ENCODE measurements around the gene CAD.

Gene CAD

GRCh38 chr2:27184115-27184514 is 33.1 kb upstream of the CAD start:
- H2BK15ac ChIP-seq (replicated peaks; ENCODE audit: low read depth) = no peak overlapping the region
- H3K9ac ChIP-seq (ENCODE audit: low read length) = no peak overlapping the region
- no peak for DNase-seq
- H2BK120ac ChIP-seq (ENCODE audit: low read depth, low read length) = no peak overlapping the region
- H3K18ac ChIP-seq (ENCODE audit: low read length) = no peak overlapping the region
- no peak overlapping the region for H4K8ac ChIP-seq (ENCODE audit: low read depth, low read length)
- H3K79me2 ChIP-seq (ENCODE audit: control insufficient read depth, insufficient read depth, low read length) = no peaks in the 10 kb centered on the region
- H2AK5ac ChIP-seq (ENCODE audit: low read length) = no peak overlapping the region
- H3K4me1 ChIP-seq (ENCODE audit: control insufficient read depth, low read depth, low read length) = no peaks in the 10 kb centered on the region
- no peak overlapping the region for H3K23ac ChIP-seq (ENCODE audit: low read length)
- no peak overlapping the region for H3K4me2 ChIP-seq (ENCODE audit: low read length)
- no peaks in the 10 kb centered on the region for H3K27me3 ChIP-seq (ENCODE audit: insufficient read depth, low read length, poor library complexity)
- no CpG with 5 or more reads among the region's 4 CpGs for WGBS (ENCODE audit: extremely low coverage, insufficient coverage, low lambda C conversion rate)
- no peak overlapping the region for H3K4ac ChIP-seq (ENCODE audit: low read depth, low read length)
- H3K4me3 ChIP-seq (ENCODE audit: low read length) = no peak overlapping the region
- H3K36me3 ChIP-seq (ENCODE audit: control insufficient read depth, insufficient read depth, low read length) = no peaks in the 10 kb centered on the region
- H3K27ac ChIP-seq (ENCODE audit: low read depth, low read length) = no peak overlapping the region
- no peak overlapping the region for H4K5ac ChIP-seq (ENCODE audit: low read length)
- no peaks in the 10 kb centered on the region for H3K79me1 ChIP-seq (ENCODE audit: low read length)
- H2BK5ac ChIP-seq (ENCODE audit: low read length) = no peak overlapping the region
- H3K56ac ChIP-seq (ENCODE audit: low read length) = no peak overlapping the region

GRCh38 chr2:27185331-27186026 is 31.7 kb upstream of the CAD start:
- H3K23ac ChIP-seq (ENCODE audit: low read length) = no peak overlapping the region
- H4K5ac ChIP-seq (ENCODE audit: low read length) = no peak overlapping the region
- no peak overlapping the region for H2BK15ac ChIP-seq (replicated peaks; ENCODE audit: low read depth)
- no peak overlapping the region for H3K9ac ChIP-seq (ENCODE audit: low read length)
- no peak overlapping the region for H3K27ac ChIP-seq (ENCODE audit: low read depth, low read length)
- no peak overlapping the region for H3K4me2 ChIP-seq (ENCODE audit: low read length)
- H2BK120ac ChIP-seq (ENCODE audit: low read depth, low read length) = no peak overlapping the region
- H3K18ac ChIP-seq (ENCODE audit: low read length) = no peak overlapping the region
- no peaks in the 10 kb centered on the region for H3K79me1 ChIP-seq (ENCODE audit: low read length)
- no peaks in the 10 kb centered on the region for H3K4me1 ChIP-seq (ENCODE audit: control insufficient read depth, low read depth, low read length)
- H3K56ac ChIP-seq (ENCODE audit: low read length) = no peak overlapping the region
- H3K4ac ChIP-seq (ENCODE audit: low read depth, low read length) = no peak overlapping the region
- no CpG with 5 or more reads among the region's 6 CpGs for WGBS (ENCODE audit: extremely low coverage, insufficient coverage, low lambda C conversion rate)
- H4K8ac ChIP-seq (ENCODE audit: low read depth, low read length) = no peak overlapping the region
- H2BK5ac ChIP-seq (ENCODE audit: low read length) = no peak overlapping the region
- H2AK5ac ChIP-seq (ENCODE audit: low read length) = no peak overlapping the region
- no peak overlapping the region for H3K4me3 ChIP-seq (ENCODE audit: low read length)
- no peaks in the 10 kb centered on the region for H3K36me3 ChIP-seq (ENCODE audit: control insufficient read depth, insufficient read depth, low read length)
- H3K79me2 ChIP-seq (ENCODE audit: control insufficient read depth, insufficient read depth, low read length) = no peaks in the 10 kb centered on the region
- H3K27me3 ChIP-seq (ENCODE audit: insufficient read depth, low read length, poor library complexity) = no peaks in the 10 kb centered on the region
- no peak for DNase-seq

GRCh38 chr2:27186613-27187345 is 30.4 kb upstream of the CAD start:
- H2BK15ac ChIP-seq (replicated peaks; ENCODE audit: low read depth) = no peak overlapping the region
- H3K79me2 ChIP-seq (ENCODE audit: control insufficient read depth, insufficient read depth, low read length) = no peaks in the 10 kb centered on the region
- H3K4me2 ChIP-seq (ENCODE audit: low read length) = no peak overlapping the region
- H2AK5ac ChIP-seq (ENCODE audit: low read length) = no peak overlapping the region
- H4K5ac ChIP-seq (ENCODE audit: low read length) = no peak overlapping the region
- no peaks in the 10 kb centered on the region for H3K79me1 ChIP-seq (ENCODE audit: low read length)
- no peak overlapping the region for H3K4me3 ChIP-seq (ENCODE audit: low read length)
- no peak for DNase-seq
- no peak overlapping the region for H3K9ac ChIP-seq (ENCODE audit: low read length)
- no peak overlapping the region for H3K18ac ChIP-seq (ENCODE audit: low read length)
- no peaks in the 10 kb centered on the region for H3K27me3 ChIP-seq (ENCODE audit: insufficient read depth, low read length, poor library complexity)
- H3K27ac ChIP-seq (ENCODE audit: low read depth, low read length) = no peak overlapping the region
- no peak overlapping the region for H3K23ac ChIP-seq (ENCODE audit: low read length)
- no peak overlapping the region for H3K56ac ChIP-seq (ENCODE audit: low read length)
- no peak overlapping the region for H2BK5ac ChIP-seq (ENCODE audit: low read length)
- no peak overlapping the region for H2BK120ac ChIP-seq (ENCODE audit: low read depth, low read length)
- H4K8ac ChIP-seq (ENCODE audit: low read depth, low read length) = no peak overlapping the region
- no peaks in the 10 kb centered on the region for H3K4me1 ChIP-seq (ENCODE audit: control insufficient read depth, low read depth, low read length)
- no CpG with 5 or more reads among the region's 6 CpGs for WGBS (ENCODE audit: extremely low coverage, insufficient coverage, low lambda C conversion rate)
- H3K36me3 ChIP-seq (ENCODE audit: control insufficient read depth, insufficient read depth, low read length) = no peaks in the 10 kb centered on the region
- no peak overlapping the region for H3K4ac ChIP-seq (ENCODE audit: low read depth, low read length)

GRCh38 chr2:27189989-27190388 is 27.2 kb upstream of the CAD start:
- H2AK5ac ChIP-seq (ENCODE audit: low read length) = no peak overlapping the region
- no peak overlapping the region for H4K8ac ChIP-seq (ENCODE audit: low read depth, low read length)

GRCh38 chr2:27191070-27191829 is 25.9 kb upstream of the CAD start:
- no CpG with 5 or more reads among the region's 8 CpGs for WGBS (ENCODE audit: extremely low coverage, insufficient coverage, low lambda C conversion rate)
- Histone ChIP-seq H3K18ac (ENCODE audit: low read length) (no peak overlapping the region), H3K36me3 (ENCODE audit: control insufficient read depth, insufficient read depth, low read length) (no peaks in the 10 kb centered on the region), H3K27ac (ENCODE audit: low read depth, low read length) (no peak overlapping the region), H4K5ac (ENCODE audit: low read length) (no peak overlapping the region), H3K4me3 (ENCODE audit: low read length) (no peak overlapping the region), H3K79me1 (ENCODE audit: low read length) (no peaks in the 10 kb centered on the region), H3K27me3 (ENCODE audit: insufficient read depth, low read length, poor library complexity) (no peaks in the 10 kb centered on the region), H4K8ac (ENCODE audit: low read depth, low read length) (no peak overlapping the region), H3K4ac (ENCODE audit: low read depth, low read length) (no peak overlapping the region), H2BK120ac (ENCODE audit: low read depth, low read length) (no peak overlapping the region), H3K23ac (ENCODE audit: low read length) (no peak overlapping the region), H2BK5ac (ENCODE audit: low read length) (no peak overlapping the region), H3K56ac (ENCODE audit: low read length) (no peak overlapping the region), H3K9ac (ENCODE audit: low read length) (no peak overlapping the region), H3K4me2 (ENCODE audit: low read length) (no peak overlapping the region), H3K4me1 (ENCODE audit: control insufficient read depth, low read depth, low read length) (no peaks in the 10 kb centered on the region), H2BK15ac (replicated peaks; ENCODE audit: low read depth) (no peak overlapping the region), H3K79me2 (ENCODE audit: control insufficient read depth, insufficient read depth, low read length) (no peaks in the 10 kb centered on the region), H2AK5ac (ENCODE audit: low read length) (no peak overlapping the region)
- peak; percentile 61 for DNase-seq

More at GRCh38 chr2:27189989-27190388, 27.2 kb upstream of the CAD start:
- Histone ChIP-seq H3K27me3 (ENCODE audit: insufficient read depth, low read length, poor library complexity) (no peaks in the 10 kb centered on the region), H3K56ac (ENCODE audit: low read length) (no peak overlapping the region), H2BK5ac (ENCODE audit: low read length) (no peak overlapping the region), H3K9ac (ENCODE audit: low read length) (no peak overlapping the region), H3K79me2 (ENCODE audit: control insufficient read depth, insufficient read depth, low read length) (no peaks in the 10 kb centered on the region), H4K5ac (ENCODE audit: low read length) (no peak overlapping the region), H3K4me3 (ENCODE audit: low read length) (no peak overlapping the region), H3K4me1 (ENCODE audit: control insufficient read depth, low read depth, low read length) (no peaks in the 10 kb centered on the region), H3K18ac (ENCODE audit: low read length) (no peak overlapping the region), H3K23ac (ENCODE audit: low read length) (no peak overlapping the region), H3K79me1 (ENCODE audit: low read length) (no peaks in the 10 kb centered on the region), H3K27ac (ENCODE audit: low read depth, low read length) (no peak overlapping the region), H2BK15ac (replicated peaks; ENCODE audit: low read depth) (no peak overlapping the region), H3K36me3 (ENCODE audit: control insufficient read depth, insufficient read depth, low read length) (no peaks in the 10 kb centered on the region), H3K4ac (ENCODE audit: low read depth, low read length) (no peak overlapping the region), H3K4me2 (ENCODE audit: low read length) (no peak overlapping the region), H2BK120ac (ENCODE audit: low read depth, low read length) (no peak overlapping the region)
- DNase-seq = no peak
- WGBS (ENCODE audit: extremely low coverage, insufficient coverage, low lambda C conversion rate) = no CpG with 5 or more reads among the region's 8 CpGs

Data from mesendoderm (in vitro differentiated cells).